WTC11 (cell line): ENCODE data around the gene GALK1. TPM values are rescaled to one million over a fixed set of nuclear protein-coding genes. Genes with fewer than 3 reads are reported as not detected.

ENCODE experiments used
- ATAC-seq: fragments of 200-7000 bp; cut with Tn5 transposase; 2 replicates; pipeline ENCODE4 v1.10.0; 2021; ENCODE audit warnings: mild to moderate bottlenecking, moderate library complexity
- CTCF ChIA-PET: fragments of 300-600 bp; sonication (Branson Sonifier 250); formaldehyde crosslinking; loops from one replicate; lab custom pipeline; 2021; ENCODE audit warnings: antibody characterized with exemption; lab: Charles Lee
- POLR2A ChIA-PET: fragments of 350-600 bp; sonication (Branson Sonifier 250); formaldehyde crosslinking; loops from one replicate; lab custom pipeline; 2021; ENCODE audit warnings: antibody characterized with exemption; lab: Charles Lee
- DNase-seq: peaks from one replicate; pipeline ENCODE4 v3.0.0; 2021; ENCODE audit warnings: low spot score
- H3K27ac Mint-ChIP-seq: 2 replicates; pipeline ENCODE4 v1.8.0; 2021; ENCODE audit warnings: mixed read lengths
- H3K27me3 Mint-ChIP-seq: 2 replicates; pipeline ENCODE4 v1.8.0; 2021; ENCODE audit warnings: low read depth, mild to moderate bottlenecking, moderate library complexity, mixed read lengths
- H3K36me3 Mint-ChIP-seq: 2 replicates; pipeline ENCODE4 v1.8.0; 2021; ENCODE audit warnings: mixed read lengths
- H3K4me1 Mint-ChIP-seq: 2 replicates; pipeline ENCODE4 v1.8.0; 2022; ENCODE audit warnings: mixed read lengths
- H3K4me3 Mint-ChIP-seq: 2 replicates; pipeline ENCODE4 v1.8.0; 2021; ENCODE audit warnings: mild to moderate bottlenecking, moderate library complexity, mixed read lengths
- H3K9me3 Mint-ChIP-seq: 2 replicates; pipeline ENCODE4 v1.8.0; 2021; ENCODE audit warnings: mixed read lengths
- CREB1 ChIP-seq: sonication (generic); formaldehyde crosslinking; IDR thresholded peaks from 2 replicates; pipeline ENCODE4 v1.8.0; 2023; ENCODE audit warnings: mild to moderate bottlenecking, missing genetic modification reagents
- ELF4 ChIP-seq: sonication (generic); formaldehyde crosslinking; IDR thresholded peaks from 2 replicates; pipeline ENCODE4 v1.8.1; 2022; ENCODE audit warnings: low read depth, mild to moderate bottlenecking, moderate library complexity, missing genetic modification reagents
- FOXP1 ChIP-seq: sonication (generic); formaldehyde crosslinking; IDR thresholded peaks from 2 replicates; pipeline ENCODE4 v1.8.0; 2022; ENCODE audit warnings: missing genetic modification reagents, mild to moderate bottlenecking, moderate library complexity, borderline replicate concordance
- GTF2I ChIP-seq: fragments of 250-450 bp; sonication (Bioruptor Pico); conservative IDR thresholded peaks from 2 replicates; pipeline ENCODE4 v1.4.0; 2021; ENCODE audit warnings: mild to moderate bottlenecking
- IRF2 ChIP-seq: sonication (generic); formaldehyde crosslinking; IDR thresholded peaks from 2 replicates; pipeline ENCODE4 v1.8.0; 2022; ENCODE audit warnings: low read depth, missing genetic modification reagents, borderline replicate concordance
- NR1H2 ChIP-seq: sonication (generic); formaldehyde crosslinking; IDR thresholded peaks from 2 replicates; pipeline ENCODE4 v1.9.0; 2021; ENCODE audit warnings: mild to moderate bottlenecking, moderate library complexity, missing genetic modification reagents
- NR2C2 ChIP-seq: sonication (generic); formaldehyde crosslinking; IDR thresholded peaks from 2 replicates; pipeline ENCODE4 v1.8.0; 2022; ENCODE audit warnings: mild to moderate bottlenecking, missing genetic modification reagents
- OVOL2 ChIP-seq: fragments of 250-450 bp; sonication (Bioruptor Pico); IDR thresholded peaks from 2 replicates; pipeline ENCODE4 v1.9.0; 2021; ENCODE audit warnings: mild to moderate bottlenecking, borderline replicate concordance
- SP1 ChIP-seq: sonication (generic); formaldehyde crosslinking; conservative IDR thresholded peaks from 2 replicates; pipeline ENCODE4 v1.8.1; 2022; ENCODE audit warnings: missing genetic modification reagents
- TCF7 ChIP-seq: sonication (generic); formaldehyde crosslinking; IDR thresholded peaks from 2 replicates; pipeline ENCODE4 v1.8.0; 2022; ENCODE audit warnings: mild to moderate bottlenecking, low read depth, missing genetic modification reagents, moderate library complexity
- TEAD1 ChIP-seq: sonication (generic); formaldehyde crosslinking; IDR thresholded peaks from 2 replicates; pipeline ENCODE4 v1.8.0; 2022; ENCODE audit warnings: mild to moderate bottlenecking, missing genetic modification reagents
- TP53 ChIP-seq: sonication (generic); formaldehyde crosslinking; IDR thresholded peaks from 2 replicates; pipeline ENCODE4 v1.8.1; 2023; ENCODE audit warnings: mild to moderate bottlenecking, missing genetic modification reagents
- ZBTB21 ChIP-seq: sonication (generic); formaldehyde crosslinking; IDR thresholded peaks from 2 replicates; pipeline ENCODE4 v1.8.1; 2023; ENCODE audit warnings: mild to moderate bottlenecking, missing genetic modification reagents, borderline replicate concordance
- ZNF121 ChIP-seq: sonication (generic); formaldehyde crosslinking; IDR thresholded peaks from 2 replicates; pipeline ENCODE4 v1.8.0; 2023; ENCODE audit warnings: missing genetic modification reagents
- ZNF138 ChIP-seq: sonication (generic); formaldehyde crosslinking; conservative IDR thresholded peaks from 2 replicates; pipeline ENCODE4 v1.8.1; 2022; ENCODE audit warnings: mild to moderate bottlenecking, moderate library complexity, missing genetic modification reagents
- ZNF263 ChIP-seq: sonication (generic); formaldehyde crosslinking; IDR thresholded peaks from 2 replicates; pipeline ENCODE4 v1.8.1; 2022; ENCODE audit warnings: low read depth, mild to moderate bottlenecking, moderate library complexity, missing genetic modification reagents
- ZNF396 ChIP-seq: fragments of 250-450 bp; sonication (Bioruptor Pico); IDR thresholded peaks from 2 replicates; pipeline ENCODE4 v1.8.0; 2021; ENCODE audit warnings: mild to moderate bottlenecking, moderate library complexity, borderline replicate concordance
- total RNA-seq: library from RNA; stranded (reverse); gene quantifications from 3 replicates; pipeline ENCODE4 v1.2.3, GENCODE V29; 2021
- TF ChIP-seq, protein P1 (sequence below): fragments of 250-450 bp; sonication (Bioruptor Pico); IDR thresholded peaks from 2 replicates; pipeline ENCODE4 v1.9.0; 2021; ENCODE audit warnings: mild to moderate bottlenecking
- TF ChIP-seq, protein P2 (sequence below): fragments of 250-450 bp; sonication (Bioruptor Pico); IDR thresholded peaks from 2 replicates; pipeline ENCODE4 v1.9.0; 2021; ENCODE audit warnings: mild to moderate bottlenecking
- TF ChIP-seq, protein P3 (sequence below): sonication (generic); formaldehyde crosslinking; IDR thresholded peaks from 2 replicates; pipeline ENCODE4 v1.8.1; 2023; ENCODE audit warnings: mild to moderate bottlenecking, moderate library complexity, missing genetic modification reagents
- TF ChIP-seq, protein P4 (sequence below): fragments of 200-600 bp; IDR thresholded peaks from 2 replicates; pipeline ENCODE4 v1.8.0; 2022; ENCODE audit warnings: antibody characterized with exemption
- TF ChIP-seq, protein P5 (sequence below): sonication (generic); formaldehyde crosslinking; IDR thresholded peaks from 2 replicates; pipeline ENCODE4 v1.8.0; 2022; ENCODE audit warnings: missing genetic modification reagents
- TF ChIP-seq, protein P6 (sequence below): sonication (generic); formaldehyde crosslinking; IDR thresholded peaks from 2 replicates; pipeline ENCODE4 v1.8.1; 2023; ENCODE audit warnings: mild to moderate bottlenecking, missing genetic modification reagents
- TF ChIP-seq, protein P7 (sequence below): fragments of 250-450 bp; sonication (Bioruptor Pico); IDR thresholded peaks from 2 replicates; pipeline ENCODE4 v1.8.0; 2021; ENCODE audit warnings: mild to moderate bottlenecking

The GALK1 gene
- total RNA-seq, 1 experiment from 2014 or later, result 42.2 TPM

DNA sequence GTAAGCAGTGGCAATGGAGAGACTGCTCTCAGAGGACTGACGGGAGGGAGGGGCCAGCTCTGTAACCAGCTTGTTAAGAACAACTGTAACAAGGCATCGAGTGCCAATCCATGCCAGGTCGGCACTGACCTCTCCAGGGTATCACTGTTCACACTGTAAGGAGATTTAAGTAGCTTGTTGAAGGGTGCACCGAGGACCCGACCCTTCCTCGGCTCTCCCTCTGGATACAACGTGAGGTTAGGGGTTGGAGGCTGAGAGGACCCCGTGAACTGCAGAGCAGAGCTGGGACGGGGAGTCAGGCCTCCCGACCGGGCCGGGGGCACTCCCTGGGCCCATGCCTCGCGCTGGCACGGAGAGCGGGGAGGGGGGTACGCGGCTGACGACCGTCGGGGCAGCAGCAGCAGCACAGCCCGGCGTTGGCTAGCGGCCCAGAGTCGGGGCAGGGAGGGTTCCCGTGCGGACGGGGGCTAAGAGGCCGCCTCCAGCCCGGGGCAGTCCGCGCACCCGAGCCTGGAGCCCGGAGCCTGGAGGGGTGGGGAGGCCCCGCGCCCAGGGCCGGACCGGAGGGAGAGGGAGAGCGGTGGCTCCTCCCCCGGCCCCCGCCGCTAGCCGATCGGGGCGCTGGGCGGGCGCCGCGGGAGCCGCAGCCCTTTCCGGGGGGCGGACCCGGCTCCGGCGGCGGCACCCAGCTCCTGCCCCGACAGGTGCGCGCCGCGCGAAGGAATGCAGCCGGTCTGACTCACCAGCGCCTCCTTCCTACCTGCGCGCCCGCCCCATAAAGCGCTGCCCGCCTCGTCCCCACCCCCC is 44.1 kb downstream of the GALK1 start, which contains the start of gene ITGB4:
ITGB4 (plus strand) TSS at position 804 of the 807 bp plus-strand sequence. CDS start 3,245 bp downstream, outside the sequence.
- H3K4me3 Mint-ChIP-seq, result peak within 1 kb of the TSS; percentile 83
- ATAC-seq (peak; percentile 84), DNase-seq (peak; percentile 87)
- no peaks in the 10 kb centered on the region for H3K9me3 Mint-ChIP-seq
- peaks cover 22% of the 10 kb centered on the region for H3K27me3 Mint-ChIP-seq
- POLR2A ChIA-PET, result interaction anchor here (0.6 to 1.9 kb wide), 6 partner anchors 12 to 112 kb away, joined by 3 to 6 read pairs (median 3); a partner anchor contains a TSS
- H3K4me1 Mint-ChIP-seq, result peaks cover 7% of the 10 kb centered on the region
- CTCF ChIA-PET, result interaction anchor here (0.6 to 4.9 kb wide), 34 partner anchors 8 to 1693 kb away, joined by 3 to 87 read pairs (median 4); partner anchors contain the start of genes MIF4GD, SMIM5 and WBP2
- H3K27ac Mint-ChIP-seq, result peak within 1 kb of the TSS; percentile 94
- no peaks in the 10 kb centered on the region for H3K36me3 Mint-ChIP-seq
- peak; percentile 34; the same call in 1 of the 2 replicates for TF ChIP-seq TP53 (CRISPR knock-in tag)
- TF ChIP-seq SP1 (CRISPR knock-in tag), result peak; percentile 75
- TF ChIP-seq TEAD1 (CRISPR knock-in tag), result no peak; the same call in 1 of the 2 replicates
- no peak for TF ChIP-seq ZNF138 (CRISPR knock-in tag)
- TF ChIP-seq, protein P1, sequence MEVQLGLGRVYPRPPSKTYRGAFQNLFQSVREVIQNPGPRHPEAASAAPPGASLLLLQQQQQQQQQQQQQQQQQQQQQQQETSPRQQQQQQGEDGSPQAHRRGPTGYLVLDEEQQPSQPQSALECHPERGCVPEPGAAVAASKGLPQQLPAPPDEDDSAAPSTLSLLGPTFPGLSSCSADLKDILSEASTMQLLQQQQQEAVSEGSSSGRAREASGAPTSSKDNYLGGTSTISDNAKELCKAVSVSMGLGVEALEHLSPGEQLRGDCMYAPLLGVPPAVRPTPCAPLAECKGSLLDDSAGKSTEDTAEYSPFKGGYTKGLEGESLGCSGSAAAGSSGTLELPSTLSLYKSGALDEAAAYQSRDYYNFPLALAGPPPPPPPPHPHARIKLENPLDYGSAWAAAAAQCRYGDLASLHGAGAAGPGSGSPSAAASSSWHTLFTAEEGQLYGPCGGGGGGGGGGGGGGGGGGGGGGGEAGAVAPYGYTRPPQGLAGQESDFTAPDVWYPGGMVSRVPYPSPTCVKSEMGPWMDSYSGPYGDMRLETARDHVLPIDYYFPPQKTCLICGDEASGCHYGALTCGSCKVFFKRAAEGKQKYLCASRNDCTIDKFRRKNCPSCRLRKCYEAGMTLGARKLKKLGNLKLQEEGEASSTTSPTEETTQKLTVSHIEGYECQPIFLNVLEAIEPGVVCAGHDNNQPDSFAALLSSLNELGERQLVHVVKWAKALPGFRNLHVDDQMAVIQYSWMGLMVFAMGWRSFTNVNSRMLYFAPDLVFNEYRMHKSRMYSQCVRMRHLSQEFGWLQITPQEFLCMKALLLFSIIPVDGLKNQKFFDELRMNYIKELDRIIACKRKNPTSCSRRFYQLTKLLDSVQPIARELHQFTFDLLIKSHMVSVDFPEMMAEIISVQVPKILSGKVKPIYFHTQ (CRISPR knock-in tag), result no peak
- no peak for TF ChIP-seq ZNF121 (CRISPR knock-in tag)
- no peak for TF ChIP-seq NR2C2 (CRISPR knock-in tag)
- TF ChIP-seq, protein P2, sequence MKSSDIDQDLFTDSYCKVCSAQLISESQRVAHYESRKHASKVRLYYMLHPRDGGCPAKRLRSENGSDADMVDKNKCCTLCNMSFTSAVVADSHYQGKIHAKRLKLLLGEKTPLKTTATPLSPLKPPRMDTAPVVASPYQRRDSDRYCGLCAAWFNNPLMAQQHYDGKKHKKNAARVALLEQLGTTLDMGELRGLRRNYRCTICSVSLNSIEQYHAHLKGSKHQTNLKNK (CRISPR knock-in tag), result no peak
- TF ChIP-seq, protein P3, sequence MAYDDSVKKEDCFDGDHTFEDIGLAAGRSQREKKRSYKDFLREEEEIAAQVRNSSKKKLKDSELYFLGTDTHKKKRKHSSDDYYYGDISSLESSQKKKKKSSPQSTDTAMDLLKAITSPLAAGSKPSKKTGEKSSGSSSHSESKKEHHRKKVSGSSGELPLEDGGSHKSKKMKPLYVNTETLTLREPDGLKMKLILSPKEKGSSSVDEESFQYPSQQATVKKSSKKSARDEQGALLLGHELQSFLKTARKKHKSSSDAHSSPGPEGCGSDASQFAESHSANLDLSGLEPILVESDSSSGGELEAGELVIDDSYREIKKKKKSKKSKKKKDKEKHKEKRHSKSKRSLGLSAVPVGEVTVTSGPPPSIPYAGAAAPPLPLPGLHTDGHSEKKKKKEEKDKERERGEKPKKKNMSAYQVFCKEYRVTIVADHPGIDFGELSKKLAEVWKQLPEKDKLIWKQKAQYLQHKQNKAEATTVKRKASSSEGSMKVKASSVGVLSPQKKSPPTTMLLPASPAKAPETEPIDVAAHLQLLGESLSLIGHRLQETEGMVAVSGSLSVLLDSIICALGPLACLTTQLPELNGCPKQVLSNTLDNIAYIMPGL (CRISPR knock-in tag), result peak; percentile 32; the same call in 1 of the 2 replicates
- TF ChIP-seq, protein P4, sequence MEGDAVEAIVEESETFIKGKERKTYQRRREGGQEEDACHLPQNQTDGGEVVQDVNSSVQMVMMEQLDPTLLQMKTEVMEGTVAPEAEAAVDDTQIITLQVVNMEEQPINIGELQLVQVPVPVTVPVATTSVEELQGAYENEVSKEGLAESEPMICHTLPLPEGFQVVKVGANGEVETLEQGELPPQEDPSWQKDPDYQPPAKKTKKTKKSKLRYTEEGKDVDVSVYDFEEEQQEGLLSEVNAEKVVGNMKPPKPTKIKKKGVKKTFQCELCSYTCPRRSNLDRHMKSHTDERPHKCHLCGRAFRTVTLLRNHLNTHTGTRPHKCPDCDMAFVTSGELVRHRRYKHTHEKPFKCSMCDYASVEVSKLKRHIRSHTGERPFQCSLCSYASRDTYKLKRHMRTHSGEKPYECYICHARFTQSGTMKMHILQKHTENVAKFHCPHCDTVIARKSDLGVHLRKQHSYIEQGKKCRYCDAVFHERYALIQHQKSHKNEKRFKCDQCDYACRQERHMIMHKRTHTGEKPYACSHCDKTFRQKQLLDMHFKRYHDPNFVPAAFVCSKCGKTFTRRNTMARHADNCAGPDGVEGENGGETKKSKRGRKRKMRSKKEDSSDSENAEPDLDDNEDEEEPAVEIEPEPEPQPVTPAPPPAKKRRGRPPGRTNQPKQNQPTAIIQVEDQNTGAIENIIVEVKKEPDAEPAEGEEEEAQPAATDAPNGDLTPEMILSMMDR, result no peak
- TF ChIP-seq TCF7, result no peak
- no peak for TF ChIP-seq ZBTB21 (CRISPR knock-in tag)
- no peak for TF ChIP-seq OVOL2 (CRISPR knock-in tag)
- TF ChIP-seq, protein P5, sequence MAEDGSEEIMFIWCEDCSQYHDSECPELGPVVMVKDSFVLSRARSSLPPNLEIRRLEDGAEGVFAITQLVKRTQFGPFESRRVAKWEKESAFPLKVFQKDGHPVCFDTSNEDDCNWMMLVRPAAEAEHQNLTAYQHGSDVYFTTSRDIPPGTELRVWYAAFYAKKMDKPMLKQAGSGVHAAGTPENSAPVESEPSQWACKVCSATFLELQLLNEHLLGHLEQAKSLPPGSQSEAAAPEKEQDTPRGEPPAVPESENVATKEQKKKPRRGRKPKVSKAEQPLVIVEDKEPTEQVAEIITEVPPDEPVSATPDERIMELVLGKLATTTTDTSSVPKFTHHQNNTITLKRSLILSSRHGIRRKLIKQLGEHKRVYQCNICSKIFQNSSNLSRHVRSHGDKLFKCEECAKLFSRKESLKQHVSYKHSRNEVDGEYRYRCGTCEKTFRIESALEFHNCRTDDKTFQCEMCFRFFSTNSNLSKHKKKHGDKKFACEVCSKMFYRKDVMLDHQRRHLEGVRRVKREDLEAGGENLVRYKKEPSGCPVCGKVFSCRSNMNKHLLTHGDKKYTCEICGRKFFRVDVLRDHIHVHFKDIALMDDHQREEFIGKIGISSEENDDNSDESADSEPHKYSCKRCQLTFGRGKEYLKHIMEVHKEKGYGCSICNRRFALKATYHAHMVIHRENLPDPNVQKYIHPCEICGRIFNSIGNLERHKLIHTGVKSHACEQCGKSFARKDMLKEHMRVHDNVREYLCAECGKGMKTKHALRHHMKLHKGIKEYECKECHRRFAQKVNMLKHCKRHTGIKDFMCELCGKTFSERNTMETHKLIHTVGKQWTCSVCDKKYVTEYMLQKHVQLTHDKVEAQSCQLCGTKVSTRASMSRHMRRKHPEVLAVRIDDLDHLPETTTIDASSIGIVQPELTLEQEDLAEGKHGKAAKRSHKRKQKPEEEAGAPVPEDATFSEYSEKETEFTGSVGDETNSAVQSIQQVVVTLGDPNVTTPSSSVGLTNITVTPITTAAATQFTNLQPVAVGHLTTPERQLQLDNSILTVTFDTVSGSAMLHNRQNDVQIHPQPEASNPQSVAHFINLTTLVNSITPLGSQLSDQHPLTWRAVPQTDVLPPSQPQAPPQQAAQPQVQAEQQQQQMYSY (CRISPR knock-in tag), result no peak
- TF ChIP-seq ZNF396 (CRISPR knock-in tag), result no peak
- TF ChIP-seq FOXP1 (CRISPR knock-in tag), result no peak
- TF ChIP-seq GTF2I, result no peak
- TF ChIP-seq ZNF263 (CRISPR knock-in tag), result 0 out of 2 replicates have a peak, but pooled peaks have one; percentile 37
- TF ChIP-seq CREB1 (CRISPR knock-in tag), result no peak
- TF ChIP-seq, protein P6, sequence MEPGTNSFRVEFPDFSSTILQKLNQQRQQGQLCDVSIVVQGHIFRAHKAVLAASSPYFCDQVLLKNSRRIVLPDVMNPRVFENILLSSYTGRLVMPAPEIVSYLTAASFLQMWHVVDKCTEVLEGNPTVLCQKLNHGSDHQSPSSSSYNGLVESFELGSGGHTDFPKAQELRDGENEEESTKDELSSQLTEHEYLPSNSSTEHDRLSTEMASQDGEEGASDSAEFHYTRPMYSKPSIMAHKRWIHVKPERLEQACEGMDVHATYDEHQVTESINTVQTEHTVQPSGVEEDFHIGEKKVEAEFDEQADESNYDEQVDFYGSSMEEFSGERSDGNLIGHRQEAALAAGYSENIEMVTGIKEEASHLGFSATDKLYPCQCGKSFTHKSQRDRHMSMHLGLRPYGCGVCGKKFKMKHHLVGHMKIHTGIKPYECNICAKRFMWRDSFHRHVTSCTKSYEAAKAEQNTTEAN (CRISPR knock-in tag), result no peak
- TF ChIP-seq, protein P7, sequence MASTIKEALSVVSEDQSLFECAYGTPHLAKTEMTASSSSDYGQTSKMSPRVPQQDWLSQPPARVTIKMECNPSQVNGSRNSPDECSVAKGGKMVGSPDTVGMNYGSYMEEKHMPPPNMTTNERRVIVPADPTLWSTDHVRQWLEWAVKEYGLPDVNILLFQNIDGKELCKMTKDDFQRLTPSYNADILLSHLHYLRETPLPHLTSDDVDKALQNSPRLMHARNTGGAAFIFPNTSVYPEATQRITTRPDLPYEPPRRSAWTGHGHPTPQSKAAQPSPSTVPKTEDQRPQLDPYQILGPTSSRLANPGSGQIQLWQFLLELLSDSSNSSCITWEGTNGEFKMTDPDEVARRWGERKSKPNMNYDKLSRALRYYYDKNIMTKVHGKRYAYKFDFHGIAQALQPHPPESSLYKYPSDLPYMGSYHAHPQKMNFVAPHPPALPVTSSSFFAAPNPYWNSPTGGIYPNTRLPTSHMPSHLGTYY (CRISPR knock-in tag), result no peak
- TF ChIP-seq ELF4 (CRISPR knock-in tag), result no peak
- no peak for TF ChIP-seq IRF2
- TF ChIP-seq NR1H2, result no peak
